HepG2 (cell line): ENCODE results near the gene VWA2. TPM values are rescaled to one million over a fixed set of nuclear protein-coding genes. Genes with fewer than 3 reads are reported as not detected.

Source experiments
- ATAC-seq: fragments of 200-7000 bp; cut with Tn5 transposase; 3 replicates; pipeline ENCODE4 v1.9.1; 2020; ENCODE audit warnings: mild to moderate bottlenecking, moderate library complexity
- BruUV-seq: library from RNA; stranded (reverse); fragments of 400-500 nt; replicated peaks from 2 replicates; lab custom pipeline; 2021; lab: Mats Ljungman, UMichigan
- CTCF ChIA-PET: fragments of 300-600 bp; formaldehyde crosslinking; extraction: SDS; loops from one replicate; lab custom pipeline; 2021; ENCODE audit warnings: low total read pairs, inconsistent platforms, low intra/inter-chr PET ratio; lab: Yijun Ruan, JAX
- POLR2A ChIA-PET: fragments of 350-600 bp; sonication (Branson Sonifier 250); formaldehyde crosslinking; loops from one replicate; lab custom pipeline; 2020; ENCODE audit warnings: antibody characterized with exemption, inconsistent platforms; lab: Yijun Ruan, JAX
- DNase-seq: peaks from one replicate; pipeline ENCODE4 v3.0.0-alpha.2; 2015; ENCODE audit warnings: low spot score
- FAIRE-seq: peaks from 3 replicates; lab custom pipeline; 2011; peaks lifted over from hg19 to GRCh38; lab: Jason Lieb, UNC
- H2AFZ ChIP-seq: one replicate; pipeline ENCODE4 v1.6.1; 2011; ENCODE audit warnings: low read length, inconsistent platforms
- H3K27ac ChIP-seq: fragments of 300-600 bp; 3 replicates; pipeline ENCODE4 v1.8.0; 2011; ENCODE audit warnings: mixed run types, mild to moderate bottlenecking, mixed read lengths, low read length, inconsistent platforms; ENCODE audit not compliant: insufficient read depth; ENCODE audit errors: extremely low read length
- H3K27me3 ChIP-seq, 2 experiments: fragments of 200-600 bp in 1 of 2; 2 replicates in 1 of 2; 3 replicates in 1 of 2; pipeline versions ENCODE4 v1.6.0 to v1.8.0; 2011; ENCODE audit warnings: low read length in 2 of 2, mild to moderate bottlenecking in 2 of 2, moderate library complexity in 2 of 2, inconsistent platforms in 1 of 2; ENCODE audit not compliant: insufficient read depth in 2 of 2, control insufficient read depth in 1 of 2
- H3K36me3 ChIP-seq, 2 experiments: fragments of 200-600 bp in 1 of 2; replicated peaks in 1 of 2; 2 replicates in 1 of 2; 3 replicates in 1 of 2; pipeline versions ENCODE4 v1.5.1 to v1.8.0; 2011; ENCODE audit warnings: low read length in 2 of 2, inconsistent platforms in 1 of 2; ENCODE audit not compliant: insufficient read depth in 2 of 2, control insufficient read depth in 1 of 2
- H3K4me1 ChIP-seq: 2 replicates; pipeline ENCODE4 v1.5.1; 2012; ENCODE audit warnings: low read length, inconsistent platforms; ENCODE audit not compliant: insufficient read depth
- H3K4me2 ChIP-seq: 2 replicates; pipeline ENCODE4 v1.6.0; 2011; ENCODE audit warnings: low read depth, low read length, inconsistent platforms
- H3K4me3 ChIP-seq, 3 experiments: fragments of 200-600 bp in 1 of 3; sonication (generic), shearing (Covaris generic) in 1 of 3; replicated peaks in 1 of 3; 2 replicates each; pipeline ENCODE4 v1.5.1; 2011 to 2016; ENCODE audit warnings: low read length in 3 of 3, inconsistent platforms in 2 of 3, low read depth in 2 of 3, mild to moderate bottlenecking in 2 of 3, control low read depth in 1 of 3, mixed read lengths in 1 of 3; ENCODE audit not compliant: insufficient read depth in 1 of 3
- H3K79me2 ChIP-seq: one replicate; pipeline ENCODE4 v1.6.1; 2011; ENCODE audit warnings: low read length, inconsistent platforms; ENCODE audit not compliant: insufficient read depth
- H3K9ac ChIP-seq: 2 replicates; pipeline ENCODE4 v1.6.0; 2011; ENCODE audit warnings: mild to moderate bottlenecking, low read depth, low read length, inconsistent platforms; ENCODE audit not compliant: insufficient read depth
- H3K9me3 ChIP-seq: 2 replicates; pipeline ENCODE4 v1.5.1; 2012; ENCODE audit warnings: mild to moderate bottlenecking, low read length
- H4K20me1 ChIP-seq: 2 replicates; pipeline ENCODE4 v1.6.0; 2011; ENCODE audit warnings: inconsistent platforms, mild to moderate bottlenecking, low read length, moderate library complexity; ENCODE audit not compliant: insufficient read depth
- HDAC6 ChIP-seq: fragments of 200-600 bp; sonication (generic); IDR thresholded peaks from 2 replicates; pipeline ENCODE4 v1.7.0; 2017; ENCODE audit warnings: mild to moderate bottlenecking, antibody characterized with exemption, low read length, low read depth
- HOXA3 ChIP-seq: sonication (generic); formaldehyde crosslinking; IDR thresholded peaks from 2 replicates; pipeline ENCODE4 v1.5.0; 2020; ENCODE audit warnings: missing genetic modification reagents
- KLF6 ChIP-seq: IDR thresholded peaks from 2 replicates; pipeline ENCODE4 v1.8.0; 2016; ENCODE audit warnings: missing biosample characterization, missing genetic modification reagents
- MTF2 ChIP-seq: sonication (generic); formaldehyde crosslinking; IDR thresholded peaks from 2 replicates; pipeline ENCODE4 v1.5.0; 2020; ENCODE audit warnings: missing genetic modification reagents, borderline replicate concordance
- NCOA5 ChIP-seq: sonication (generic); formaldehyde crosslinking; IDR thresholded peaks from 2 replicates; pipeline ENCODE4 v1.4.0; 2020; ENCODE audit warnings: missing genetic modification reagents
- SMARCE1 ChIP-seq: fragments of 450-650 bp; IDR thresholded peaks from 2 replicates; pipeline ENCODE4 v1.6.1; 2017; ENCODE audit warnings: borderline replicate concordance
- TEF ChIP-seq: sonication (generic); formaldehyde crosslinking; IDR thresholded peaks from 2 replicates; pipeline ENCODE4 v1.5.0; 2020; ENCODE audit warnings: missing genetic modification reagents
- ZBTB34 ChIP-seq: sonication (generic); formaldehyde crosslinking; IDR thresholded peaks from 2 replicates; pipeline ENCODE4 v1.8.0; 2022; ENCODE audit warnings: mild to moderate bottlenecking, missing genetic modification reagents
- ZNF17 ChIP-seq: sonication (generic); formaldehyde crosslinking; IDR thresholded peaks from 2 replicates; pipeline ENCODE4 v1.5.0; 2020; ENCODE audit warnings: mild to moderate bottlenecking, missing genetic modification reagents
- ZNF557 ChIP-seq: sonication (generic); formaldehyde crosslinking; IDR thresholded peaks from 2 replicates; pipeline ENCODE4 v1.4.0; 2020; ENCODE audit warnings: missing genetic modification reagents
- ZNF629 ChIP-seq: sonication (generic); formaldehyde crosslinking; conservative IDR thresholded peaks from 2 replicates; pipeline ENCODE4 v1.5.0; 2020; ENCODE audit warnings: missing genetic modification reagents
- ZNF646 ChIP-seq: sonication (generic); formaldehyde crosslinking; IDR thresholded peaks from 2 replicates; pipeline ENCODE4 v1.9.0; 2021; ENCODE audit warnings: mild to moderate bottlenecking, missing genetic modification reagents
- WGBS: methylation state at CpG from one replicate; pipeline ENCODE4 v1.1.6; 2017; ENCODE audit warnings: low lambda C conversion rate; 5-methylcytosine and 5-hydroxymethylcytosine counted together
- in situ Hi-C: cut with HindIII; loops from 2 replicates; pipeline ENCODE4 v1.10.0; 2017; ENCODE audit warnings: low pct_unique_long_range_greater_than_20kb; ENCODE audit not compliant: extremely low pct_ligation_motif_present
- intact Hi-C: fragments of 100-400 bp; cut with micrococcal nuclease; formaldehyde crosslinking; loops from one replicate; pipeline ENCODE4 v1.10.0; 2022; ENCODE audit not compliant: unreplicated experiment
- polyA plus RNA-seq, 8 experiments: library from polyadenylated mRNA; depleted of rRNA in 3 of 8; stranded (reverse) in 7 of 8; unstranded in 1 of 8; fragments of >200 nt; fragmentation: Illumina TruSeq in 4 of 8; extraction: Trizol in 4 of 8; gene quantifications; 2 replicates each; pipeline versions ENCODE4 v1.2.1 to v1.2.3, GENCODE V29; 2011 to 2016; ENCODE audit warnings: low read depth in 4 of 8, missing spikeins in 1 of 8, mixed read lengths in 1 of 8; ENCODE audit not compliant: insufficient read depth in 1 of 8
- total RNA-seq, 5 experiments: library from RNA; depleted of rRNA; stranded (reverse); fragments of >200 nt; fragmentation: Illumina TruSeq; extraction: Trizol; gene quantifications; 2 replicates each; pipeline ENCODE4 v1.2.3, GENCODE V29; 2016; ENCODE audit warnings: low read depth in 1 of 5

Gene VWA2
- total and polyA plus RNA-seq, 2 of the 13 experiments (the other 11 are each of a cell fraction or from before 2014, with no cell fraction given), result not detected

- 11% methylated on average over 4 of the region's 7 CpGs for WGBS
- FAIRE-seq, result no peak
- Histone ChIP-seq H3K4me1 (no peaks in the 10 kb centered on the region), H3K79me2 (no peaks in the 10 kb centered on the region), H4K20me1 (no peaks in the 10 kb centered on the region), H3K4me2 (no peak overlapping the region), H3K9ac (no peak overlapping the region), H3K27me3 (peaks cover 0 to 14% of the 10 kb centered on the region in 2 experiments; a peak in 2 of 5 replicates), H3K36me3 (no peaks in the 10 kb centered on the region), H3K9me3 (peaks cover 13% of the 10 kb centered on the region), H3K4me3 (no peak overlapping the region), H3K27ac (no peak overlapping the region), H2AFZ (no peak overlapping the region)
- in situ Hi-C loops, result no loop called here
- intact Hi-C loops, result no loop called here
- ATAC-seq, result no peak
- POLR2A ChIA-PET, result no interaction called here
- BruUV-seq, result no TSS peak
- CTCF ChIA-PET, result no interaction called here
- TF ChIP-seq HDAC6 (no peak), KLF6 (CRISPR knock-in tag) (no peak)
- DNase-seq, result no peak
Observed at GRCh38 chr10:114291076-114291475, 52.0 kb downstream of the VWA2 start.

- no peak overlapping the region for H2AFZ ChIP-seq
- FAIRE-seq, result no peak
- in situ Hi-C loops, result no loop called here
- H3K4me2 ChIP-seq, result no peak overlapping the region
- DNase-seq, result no peak
- no peaks in the 10 kb centered on the region for H3K36me3 ChIP-seq
- 27% methylated on average over 8 of the region's 8 CpGs for WGBS
- H3K79me2 ChIP-seq, result no peaks in the 10 kb centered on the region
- no peak overlapping the region for H3K27ac ChIP-seq
- H4K20me1 ChIP-seq, result no peaks in the 10 kb centered on the region
- H3K27me3 ChIP-seq, result peaks cover 0 to 14% of the 10 kb centered on the region in 2 experiments; a peak in 2 of 5 replicates
- intact Hi-C loops, result no loop called here
- no peaks in the 10 kb centered on the region for H3K4me1 ChIP-seq
- CTCF ChIA-PET, result no interaction called here
- H3K9ac ChIP-seq, result no peak overlapping the region
- no peak overlapping the region for H3K4me3 ChIP-seq
- H3K9me3 ChIP-seq, result peaks cover 17% of the 10 kb centered on the region
- POLR2A ChIA-PET, result no interaction called here
- no peak for ATAC-seq
- no TSS peak for BruUV-seq
- no peak for TF ChIP-seq ZNF646 (CRISPR knock-in tag)
- TF ChIP-seq NCOA5 (CRISPR knock-in tag), result no peak
- no peak for TF ChIP-seq ZBTB34 (CRISPR knock-in tag)
- no peak for TF ChIP-seq HOXA3
- no peak for TF ChIP-seq ZNF17 (CRISPR knock-in tag)
- TF ChIP-seq ZNF557 (CRISPR knock-in tag), result no peak
- no peak for TF ChIP-seq ZNF629
- no peak for TF ChIP-seq TEF (CRISPR knock-in tag)
- no peak for TF ChIP-seq MTF2 (CRISPR knock-in tag)
- TF ChIP-seq SMARCE1, result no peak
Observed at GRCh38 chr10:114291516-114291915, 52.5 kb downstream of the VWA2 start.
